GM21723 (cell line): ENCODE results near the gene GP1BB.
"Not testable (repeated sequence)": the region's sequence is repeated elsewhere in the genome, so short reads cannot be mapped to it uniquely, and the experiment has no call there.

Source experiments
- ATAC-seq: cut with Tn5 transposase; IDR thresholded peaks from one replicate; pipeline ENCODE4 v1.9.1; 2021; ENCODE audit warnings: mild to moderate bottlenecking, moderate library complexity; ENCODE audit not compliant: unreplicated experiment

The GP1BB gene

GRCh38 chr22:19693581-19693980 lies 29.8 kb upstream of the GP1BB start:
- no peak for ATAC-seq

DNA sequence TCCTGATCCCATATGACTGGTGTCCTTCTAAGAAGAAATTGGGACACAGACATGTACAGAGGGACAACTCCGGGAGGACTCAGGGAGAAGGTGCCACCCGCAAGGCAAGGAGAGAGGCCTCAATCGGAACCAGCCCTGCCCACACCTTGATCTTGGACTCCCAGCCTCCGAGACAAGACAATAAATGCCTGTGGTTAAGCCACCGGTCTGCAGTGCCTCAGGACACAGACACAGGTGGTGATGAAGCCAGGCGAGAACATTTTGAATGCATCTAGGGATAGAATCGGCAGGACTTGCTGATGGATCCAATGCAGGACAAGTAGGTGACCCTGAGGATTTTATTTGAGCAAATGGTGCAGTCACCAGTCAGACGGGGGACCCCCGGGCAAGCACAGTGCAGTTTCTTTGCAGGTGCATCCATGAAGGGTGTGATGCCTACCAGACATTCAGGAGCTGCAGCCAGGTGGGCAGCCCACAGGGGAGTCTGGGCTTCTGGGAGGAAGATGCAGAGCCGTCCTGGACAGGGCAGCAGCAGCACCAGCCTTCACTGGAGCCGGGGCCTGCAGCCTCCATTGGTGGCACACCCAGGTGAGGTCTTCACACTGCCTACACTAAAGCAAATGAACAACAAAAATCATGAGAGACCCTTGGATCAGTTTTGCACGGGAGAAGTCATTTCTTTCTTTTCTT lies 29.2 kb upstream of the GP1BB start:
- no peak for ATAC-seq

- no peak for ATAC-seq
Observed at GRCh38 chr22:19694696-19695095, 28.6 kb upstream of the GP1BB start.

GRCh38 chr22:19696504-19697276 lies 26.6 kb upstream of the GP1BB start:
- no peak for ATAC-seq

DNA sequence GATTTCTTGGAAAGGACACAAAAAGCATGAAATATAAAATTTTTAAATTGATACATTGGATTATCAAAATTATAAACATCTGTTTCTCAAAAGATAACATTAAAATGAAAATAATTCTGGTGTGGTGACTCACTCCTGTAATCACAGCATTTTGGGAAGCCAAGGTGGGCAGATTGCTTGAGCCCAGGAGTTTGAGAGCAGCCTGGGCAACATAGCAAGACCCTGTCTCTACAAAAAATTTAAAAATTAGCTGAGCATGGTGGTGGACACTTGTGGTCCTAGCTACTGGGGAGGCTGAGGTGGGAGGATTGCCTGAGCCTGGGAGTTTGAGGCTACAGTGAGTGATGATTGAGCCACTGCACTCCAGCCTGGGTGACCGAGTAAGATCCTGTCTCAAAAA lies 25.5 kb upstream of the GP1BB start:
- ATAC-seq, result not testable (repeated sequence)

GRCh38 chr22:19700790-19701419 lies 22.4 kb upstream of the GP1BB start:
- ATAC-seq, result no peak

- no peak for ATAC-seq
Observed at GRCh38 chr22:19701420-19702145, 21.8 kb upstream of the GP1BB start.

DNA sequence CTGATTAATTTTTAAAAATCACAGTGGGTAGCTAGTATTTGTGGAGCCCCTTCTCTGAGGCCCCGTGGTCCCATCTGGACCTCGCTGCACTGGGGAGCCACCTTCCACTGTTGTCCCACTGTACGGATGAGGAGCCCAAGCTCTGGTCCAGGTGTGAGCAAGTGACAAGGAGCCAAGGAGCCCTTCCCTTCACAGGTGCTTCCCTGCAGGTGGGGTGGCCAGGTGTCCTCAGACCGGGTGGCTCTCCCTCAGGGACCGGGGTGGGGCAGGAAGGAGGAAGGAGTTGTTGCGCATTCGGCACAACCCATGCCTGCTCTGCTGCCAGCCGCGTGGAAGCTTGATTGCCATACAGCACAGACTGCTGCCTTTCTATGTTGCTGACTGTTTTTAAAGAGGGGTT lies 19.5 kb upstream of the GP1BB start:
- ATAC-seq, result no peak

DNA sequence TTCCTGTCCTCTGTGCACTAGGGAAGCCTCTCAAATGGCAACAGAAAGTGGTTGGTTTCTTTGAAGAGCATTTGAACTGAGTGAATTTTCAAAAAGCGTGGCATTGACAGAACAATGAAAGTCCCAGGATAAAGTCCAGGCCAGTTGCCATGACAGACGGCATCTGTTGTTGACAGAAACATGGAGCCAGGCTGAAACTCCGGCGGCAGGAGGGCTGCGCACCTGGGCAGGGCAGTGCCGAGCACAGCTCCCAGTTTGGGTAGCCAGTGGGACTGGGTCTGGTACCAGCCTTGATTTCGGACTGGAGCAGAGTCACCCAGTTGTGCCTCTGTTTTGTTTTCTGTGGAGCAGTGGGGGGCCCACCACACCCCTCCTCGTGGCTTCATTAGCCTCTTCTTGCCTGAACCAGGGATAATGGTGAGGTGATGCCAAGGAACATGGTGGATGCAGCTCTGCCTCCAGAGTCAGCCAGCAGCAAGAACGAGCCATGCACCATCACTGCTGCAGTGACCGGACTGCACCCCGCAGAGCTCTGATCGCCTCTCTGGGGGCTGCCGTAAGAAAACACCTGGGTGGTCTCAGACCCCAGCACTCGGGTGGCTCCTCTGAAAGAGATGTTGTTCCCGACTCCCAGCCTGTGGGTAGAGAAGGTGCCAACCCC lies 18.9 kb upstream of the GP1BB start:
- no peak for ATAC-seq

- ATAC-seq, result no peak
Observed at GRCh38 chr22:19705181-19705934, 18.0 kb upstream of the GP1BB start.

GRCh38 chr22:19706661-19707151 lies 16.6 kb upstream of the GP1BB start:
- no peak for ATAC-seq

DNA sequence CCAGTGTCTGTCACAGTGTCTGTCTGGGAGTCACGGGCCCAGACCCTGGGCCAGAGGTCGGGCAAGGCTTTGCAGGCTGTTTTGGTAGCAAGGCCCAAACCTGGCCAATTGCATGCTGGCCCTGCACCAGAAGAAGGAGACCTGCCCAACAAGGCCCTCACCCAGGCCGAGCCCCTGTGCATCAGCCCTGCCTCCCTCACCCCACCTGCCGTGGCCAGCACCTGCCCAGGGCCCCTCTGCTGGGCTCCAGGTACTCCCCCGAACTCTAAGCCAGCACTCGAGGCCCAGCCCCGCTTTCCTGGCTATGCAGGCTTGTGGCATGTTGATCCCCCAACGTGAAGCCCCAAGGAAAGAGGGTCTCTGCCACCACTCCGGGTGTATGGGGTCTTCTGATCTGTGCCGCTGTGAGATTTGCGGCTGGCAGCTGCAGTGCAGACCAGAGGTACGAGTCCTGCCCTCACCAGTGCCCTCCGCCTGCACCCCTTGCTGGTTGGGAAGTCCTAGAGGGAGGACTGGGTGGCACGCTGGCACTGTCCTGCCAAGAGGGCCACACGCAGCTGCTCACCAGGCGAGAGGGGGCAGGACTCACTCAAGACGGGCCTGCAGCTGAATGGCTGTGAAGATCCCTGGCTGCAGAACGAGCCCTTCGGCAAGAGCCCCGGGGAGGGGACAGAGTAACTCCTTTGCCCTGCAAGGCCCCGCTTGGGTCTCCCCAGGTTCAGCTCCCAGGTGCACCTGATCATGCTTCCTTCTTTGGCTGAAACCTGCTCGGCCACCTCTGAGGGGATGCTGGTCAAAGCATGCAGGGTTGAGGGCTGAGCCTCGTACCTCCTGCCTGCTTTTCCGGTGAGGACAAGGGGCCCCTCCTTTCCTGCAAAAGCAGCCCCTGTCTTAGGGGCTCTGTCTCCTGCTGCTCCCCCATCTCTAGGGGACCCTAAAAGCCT lies 15.7 kb upstream of the GP1BB start:
- ATAC-seq, result no peak

GRCh38 chr22:19708321-19709011 lies 14.9 kb upstream of the GP1BB start:
- ATAC-seq, result no peak

GRCh38 chr22:19709063-19709769 lies 14.1 kb upstream of the GP1BB start:
- no peak for ATAC-seq

DNA sequence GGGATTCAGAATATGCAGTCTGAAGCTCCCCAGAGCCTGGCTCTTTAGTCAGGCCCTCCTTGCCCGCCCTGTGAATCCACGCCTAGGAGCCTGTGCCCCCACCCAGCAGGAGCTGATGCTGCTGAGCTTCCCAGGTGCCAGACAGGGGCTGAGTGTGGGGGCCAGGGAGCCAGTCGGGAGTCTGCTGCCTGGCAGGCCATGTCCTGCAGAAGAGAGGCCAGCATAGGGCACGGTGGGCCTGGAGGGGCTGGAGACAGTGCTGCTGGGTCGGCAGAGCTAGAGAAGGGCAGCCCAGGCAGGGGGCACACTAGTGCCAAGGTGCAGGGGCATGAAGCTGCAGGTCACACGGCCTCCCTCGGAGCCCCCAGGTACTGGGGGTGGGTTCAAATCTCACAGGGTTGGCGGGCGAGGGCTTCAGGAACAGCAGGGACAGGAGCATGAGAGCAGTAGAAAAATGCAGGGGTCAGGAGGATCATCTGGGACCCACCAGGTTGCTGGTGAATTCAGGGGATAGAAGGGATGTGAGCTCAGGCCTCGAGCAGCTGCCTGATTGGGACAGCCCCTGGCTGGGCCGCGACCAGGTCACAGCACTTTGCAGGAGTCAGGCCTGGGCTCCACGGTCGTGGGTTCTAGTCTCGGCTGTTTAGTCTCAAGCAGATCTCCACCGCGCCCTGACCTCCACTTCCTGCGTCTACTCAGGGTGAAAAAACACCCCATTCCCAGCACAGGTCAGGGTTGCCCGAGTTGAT lies 13.1 kb upstream of the GP1BB start:
- no peak for ATAC-seq

GRCh38 chr22:19710769-19711106 lies 12.6 kb upstream of the GP1BB start:
- ATAC-seq, result no peak

GRCh38 chr22:19713245-19713644 lies 10.1 kb upstream of the GP1BB start:
- ATAC-seq, result no peak
